SK-N-SH (cell line): Measurements from ENCODE around the gene AGBL4. TPM values are rescaled to one million over a fixed set of nuclear protein-coding genes. Genes with fewer than 3 reads are reported as not detected.

ENCODE experiments used
- CTCF ChIA-PET: fragments of 300-600, 350-600 bp; formaldehyde crosslinking; extraction: SDS; loops from one replicate; lab custom pipeline; 2021; lab: Yijun Ruan, JAX
- POLR2A ChIA-PET: fragments of 350-600 bp; sonication (Branson Sonifier 250); formaldehyde crosslinking; extraction: SDS; loops from one replicate; lab custom pipeline; 2020; ENCODE audit warnings: antibody characterized with exemption, inconsistent platforms; lab: Yijun Ruan, JAX
- DNase-seq: peaks from one replicate; pipeline ENCODE4 v3.0.0; 2012
- H2AFZ ChIP-seq: fragments of 200-600 bp; sonication (generic); 2 replicates; pipeline ENCODE4 v1.8.1; 2016; ENCODE audit warnings: antibody characterized with exemption, mild to moderate bottlenecking, low read depth
- H3F3A ChIP-seq: fragments of 200-600 bp; sonication (generic); replicated peaks from 2 replicates; pipeline ENCODE3; 2016; ENCODE audit warnings: antibody characterized with exemption, mild to moderate bottlenecking; ENCODE audit not compliant: insufficient read depth
- H3K27ac ChIP-seq, 2 experiments: fragments of 200-500 bp in 1 of 2; fragments of 200-600 bp in 1 of 2; sonication (Bioruptor generic) in 1 of 2; sonication (generic), shearing (Covaris generic) in 1 of 2; 2 replicates each; pipeline versions ENCODE4 v1.5.1 to v1.6.1; 2014 to 2016; ENCODE audit warnings: low read depth in 2 of 2, inconsistent platforms in 1 of 2, low read length in 1 of 2, mild to moderate bottlenecking in 1 of 2, mixed read lengths in 1 of 2
- H3K27me3 ChIP-seq: fragments of 200-600 bp; sonication (generic), shearing (Covaris generic); 2 replicates; pipeline ENCODE4 v1.6.1; 2016; ENCODE audit warnings: mixed run types; ENCODE audit not compliant: insufficient read depth
- H3K36me3 ChIP-seq, 2 experiments: fragments of 200-500 bp in 1 of 2; fragments of 200-600 bp in 1 of 2; sonication (Bioruptor generic) in 1 of 2; sonication (generic) in 1 of 2; replicated peaks in 1 of 2; 2 replicates each; pipeline versions ENCODE3 to v1.5.1; 2014 to 2016; ENCODE audit warnings: low read length in 1 of 2, mild to moderate bottlenecking in 1 of 2; ENCODE audit not compliant: insufficient read depth in 2 of 2, control insufficient read depth in 1 of 2
- H3K4me1 ChIP-seq, 2 experiments: fragments of 200-500 bp in 1 of 2; fragments of 200-600 bp in 1 of 2; sonication (Bioruptor generic) in 1 of 2; sonication (generic), shearing (Covaris generic) in 1 of 2; 2 replicates each; pipeline versions ENCODE4 v1.5.1 to v1.6.1; 2014 to 2016; ENCODE audit warnings: low read depth in 1 of 2, low read length in 1 of 2, mixed run types in 1 of 2; ENCODE audit not compliant: insufficient read depth in 2 of 2, control insufficient read depth in 1 of 2
- H3K4me2 ChIP-seq: fragments of 200-600 bp; sonication (generic), shearing (Covaris generic); 2 replicates; pipeline ENCODE4 v1.6.1; 2017; ENCODE audit warnings: mixed run types
- H3K4me3 ChIP-seq, 2 experiments: fragments of 200-500 bp in 1 of 2; fragments of 200-600 bp in 1 of 2; sonication (Bioruptor generic) in 1 of 2; sonication (generic), shearing (Covaris generic) in 1 of 2; 2 replicates each; pipeline versions ENCODE4 v1.5.1 to v1.8.1; 2014 to 2016; ENCODE audit warnings: low read depth in 2 of 2, inconsistent platforms in 1 of 2, low read length in 1 of 2, mild to moderate bottlenecking in 1 of 2, mixed read lengths in 1 of 2, moderate library complexity in 1 of 2
- H3K79me2 ChIP-seq: fragments of 200-600 bp; sonication (generic); 2 replicates; pipeline ENCODE4 v1.8.1; 2017; ENCODE audit warnings: mild to moderate bottlenecking; ENCODE audit not compliant: insufficient read depth
- H3K9ac ChIP-seq: fragments of 200-600 bp; sonication (generic); 2 replicates; pipeline ENCODE4 v1.6.1; 2017; ENCODE audit warnings: mixed run types
- H3K9me2 ChIP-seq: fragments of 200-600 bp; sonication (generic); 2 replicates; pipeline ENCODE4 v1.6.1; 2017; ENCODE audit warnings: mixed run types
- H3K9me3 ChIP-seq: fragments of 200-600 bp; sonication (generic); 2 replicates; pipeline ENCODE4 v1.6.1; 2017; ENCODE audit warnings: mixed run types, mild to moderate bottlenecking, moderate library complexity
- H4K20me1 ChIP-seq: fragments of 200-600 bp; sonication (generic); 2 replicates; pipeline ENCODE4 v1.6.1; 2017; ENCODE audit warnings: mild to moderate bottlenecking, mixed run types; ENCODE audit not compliant: insufficient read depth
- CHD2 ChIP-seq: fragments of 150-350 bp; IDR thresholded peaks from 2 replicates; pipeline ENCODE4 v1.6.1; 2018; ENCODE audit warnings: low read length; ENCODE audit not compliant: partially characterized antibody
- ELF1 ChIP-seq: IDR thresholded peaks from 2 replicates; pipeline ENCODE4 v1.4.0; 2012
- EP300 ChIP-seq, 2 experiments: IDR thresholded peaks; 2 replicates each; pipeline versions ENCODE4 v1.4.0 to v1.6.1; 2012; ENCODE audit warnings: borderline replicate concordance in 1 of 2, low read depth in 1 of 2, low read length in 1 of 2
- FOXM1 ChIP-seq: IDR thresholded peaks from 2 replicates; pipeline ENCODE4 v1.4.0; 2012; ENCODE audit warnings: low read depth, mild to moderate bottlenecking
- GABPA ChIP-seq: IDR thresholded peaks from 2 replicates; pipeline ENCODE4 v1.4.0; 2012; ENCODE audit warnings: low read depth, mild to moderate bottlenecking
- MEF2A ChIP-seq: IDR thresholded peaks from 2 replicates; pipeline ENCODE4 v1.4.0; 2012; ENCODE audit warnings: low read depth, borderline replicate concordance
- MXI1 ChIP-seq: IDR thresholded peaks from 2 replicates; pipeline ENCODE4 v1.6.1; 2012; ENCODE audit warnings: mild to moderate bottlenecking, low read depth, low read length, improper control_type of control experiment
- NFIC ChIP-seq: IDR thresholded peaks from 2 replicates; pipeline ENCODE4 v1.4.0; 2012; ENCODE audit warnings: borderline replicate concordance
- RFX5 ChIP-seq: IDR thresholded peaks from 2 replicates; pipeline ENCODE4 v1.6.1; 2012; ENCODE audit warnings: mild to moderate bottlenecking, improper control_type of control experiment, low read length
- RXRA ChIP-seq: IDR thresholded peaks from 2 replicates; pipeline ENCODE4 v1.4.0; 2012; ENCODE audit warnings: low read depth, mild to moderate bottlenecking, borderline replicate concordance
- SIN3A ChIP-seq: IDR thresholded peaks from 2 replicates; pipeline ENCODE4 v1.6.1; 2012; ENCODE audit warnings: low read depth, mild to moderate bottlenecking, low read length, moderate library complexity, borderline replicate concordance
- TAF1 ChIP-seq: IDR thresholded peaks from 2 replicates; pipeline ENCODE4 v1.6.1; 2012; ENCODE audit warnings: low read depth, mild to moderate bottlenecking, low read length, moderate library complexity, borderline replicate concordance
- TCF12 ChIP-seq: IDR thresholded peaks from 2 replicates; pipeline ENCODE4 v1.4.0; 2012
- USF2 ChIP-seq: fragments of 150-350 bp; IDR thresholded peaks from 2 replicates; pipeline ENCODE4 v1.6.1; 2017; ENCODE audit warnings: antibody characterized with exemption, low read length, low read depth, borderline replicate concordance
- YY1 ChIP-seq: IDR thresholded peaks from 2 replicates; pipeline ENCODE4 v1.4.0; 2012; ENCODE audit warnings: low read depth, mild to moderate bottlenecking
- WGBS: methylation state at CpG from one replicate; pipeline ENCODE4 v1.1.6; 2017; ENCODE audit warnings: low lambda C conversion rate; 5-methylcytosine and 5-hydroxymethylcytosine counted together
- polyA plus RNA-seq, 3 experiments: library from polyadenylated mRNA; depleted of rRNA; stranded (reverse); fragments of >200 nt; gene quantifications; 2 replicates each; pipeline ENCODE4 v1.2.3, GENCODE V29; 2012
- TF ChIP-seq, protein P1 (sequence below): IDR thresholded peaks from 2 replicates; pipeline ENCODE4 v1.4.0; 2012; ENCODE audit warnings: low read depth
- TF ChIP-seq, protein P2 (sequence below): IDR thresholded peaks from 2 replicates; pipeline ENCODE4 v1.4.0; 2012; ENCODE audit warnings: low read depth, borderline replicate concordance
- TF ChIP-seq, protein P3 (sequence below): fragments of 150-350 bp; IDR thresholded peaks from 2 replicates; pipeline ENCODE4 v1.6.1; 2016; ENCODE audit warnings: mild to moderate bottlenecking, low read depth, low read length

AGBL4 gene
- polyA plus RNA-seq, 1 of the 3 experiments (the other 2 are of a cell fraction), result 0.07 TPM

GRCh38 chr1:48726139-48726538 lies 1297.6 kb downstream of the AGBL4 start:
- WGBS, result 95% methylated on average over 2 of the region's 2 CpGs

GRCh38 chr1:48725341-48726046 lies 1298.3 kb downstream of the AGBL4 start:
- Histone ChIP-seq H3F3A (no peaks in the 10 kb centered on the region), H3K9ac (no peak overlapping the region)
- WGBS, result 90% methylated on average over 5 of the region's 5 CpGs
- TF ChIP-seq CHD2, result no peak
- TF ChIP-seq TAF1, result no peak
- no peak for TF ChIP-seq EP300 (IDR thresholded peaks at IDR 0.05; ENCODE audit: borderline replicate concordance in 1 of 2, low read depth in 1 of 2, low read length in 1 of 2)
- TF ChIP-seq, protein P1, sequence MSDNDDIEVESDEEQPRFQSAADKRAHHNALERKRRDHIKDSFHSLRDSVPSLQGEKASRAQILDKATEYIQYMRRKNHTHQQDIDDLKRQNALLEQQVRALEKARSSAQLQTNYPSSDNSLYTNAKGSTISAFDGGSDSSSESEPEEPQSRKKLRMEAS, result no peak
- TF ChIP-seq RFX5, result no peak
- no peak for TF ChIP-seq RXRA
- no peak for TF ChIP-seq SIN3A
- TF ChIP-seq GABPA, result no peak
- TF ChIP-seq ELF1, result no peak
- TF ChIP-seq, all 33 proteins: peak for 0
- Histone ChIP-seq H3K27me3 (no peaks in the 10 kb centered on the region), H4K20me1 (no peaks in the 10 kb centered on the region), H3K27ac (no peak overlapping the region), H3K4me3 (no peak overlapping the region), H3K9me2 (no peaks in the 10 kb centered on the region), H3K36me3 (peaks cover 0 to 27% of the 10 kb centered on the region in 2 experiments), H3K4me2 (no peak overlapping the region), H3K79me2 (no peaks in the 10 kb centered on the region), H3K4me1 (no peaks in the 10 kb centered on the region), H3K9me3 (no peaks in the 10 kb centered on the region), H2AFZ (no peak overlapping the region)
- CTCF ChIA-PET, result interaction anchor here (1.5 kb wide), 3 partner anchors 11 to 28 kb away, joined by 3 to 4 read pairs (median 4); no protein-coding TSS in a partner anchor
- POLR2A ChIA-PET, result no interaction called here
- DNase-seq, result no peak

More at GRCh38 chr1:48726139-48726538, 1297.6 kb downstream of the AGBL4 start:
- Histone ChIP-seq H4K20me1 (no peaks in the 10 kb centered on the region), H3K27me3 (no peaks in the 10 kb centered on the region), H3K4me2 (no peak overlapping the region), H3K4me1 (no peaks in the 10 kb centered on the region), H3F3A (no peaks in the 10 kb centered on the region), H3K9ac (no peak overlapping the region), H3K9me3 (no peaks in the 10 kb centered on the region), H3K27ac (no peak overlapping the region), H3K79me2 (no peaks in the 10 kb centered on the region), H3K9me2 (no peaks in the 10 kb centered on the region), H2AFZ (no peak overlapping the region), H3K36me3 (peaks cover 0 to 33% of the 10 kb centered on the region in 2 experiments), H3K4me3 (no peak overlapping the region)
- POLR2A ChIA-PET, result no interaction called here
- no peak for TF ChIP-seq MXI1
- TF ChIP-seq NFIC, result no peak
- no peak for TF ChIP-seq ELF1
- no peak for TF ChIP-seq EP300 (IDR thresholded peaks at IDR 0.05; ENCODE audit: borderline replicate concordance in 1 of 2, low read depth in 1 of 2, low read length in 1 of 2)
- no peak for TF ChIP-seq FOXM1
- no peak for TF ChIP-seq TCF12
- TF ChIP-seq YY1, result no peak
- TF ChIP-seq, protein P2, sequence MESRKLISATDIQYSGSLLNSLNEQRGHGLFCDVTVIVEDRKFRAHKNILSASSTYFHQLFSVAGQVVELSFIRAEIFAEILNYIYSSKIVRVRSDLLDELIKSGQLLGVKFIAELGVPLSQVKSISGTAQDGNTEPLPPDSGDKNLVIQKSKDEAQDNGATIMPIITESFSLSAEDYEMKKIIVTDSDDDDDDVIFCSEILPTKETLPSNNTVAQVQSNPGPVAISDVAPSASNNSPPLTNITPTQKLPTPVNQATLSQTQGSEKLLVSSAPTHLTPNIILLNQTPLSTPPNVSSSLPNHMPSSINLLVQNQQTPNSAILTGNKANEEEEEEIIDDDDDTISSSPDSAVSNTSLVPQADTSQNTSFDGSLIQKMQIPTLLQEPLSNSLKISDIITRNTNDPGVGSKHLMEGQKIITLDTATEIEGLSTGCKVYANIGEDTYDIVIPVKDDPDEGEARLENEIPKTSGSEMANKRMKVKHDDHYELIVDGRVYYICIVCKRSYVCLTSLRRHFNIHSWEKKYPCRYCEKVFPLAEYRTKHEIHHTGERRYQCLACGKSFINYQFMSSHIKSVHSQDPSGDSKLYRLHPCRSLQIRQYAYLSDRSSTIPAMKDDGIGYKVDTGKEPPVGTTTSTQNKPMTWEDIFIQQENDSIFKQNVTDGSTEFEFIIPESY, result no peak
- no peak for TF ChIP-seq USF2
- TF ChIP-seq, protein P3, sequence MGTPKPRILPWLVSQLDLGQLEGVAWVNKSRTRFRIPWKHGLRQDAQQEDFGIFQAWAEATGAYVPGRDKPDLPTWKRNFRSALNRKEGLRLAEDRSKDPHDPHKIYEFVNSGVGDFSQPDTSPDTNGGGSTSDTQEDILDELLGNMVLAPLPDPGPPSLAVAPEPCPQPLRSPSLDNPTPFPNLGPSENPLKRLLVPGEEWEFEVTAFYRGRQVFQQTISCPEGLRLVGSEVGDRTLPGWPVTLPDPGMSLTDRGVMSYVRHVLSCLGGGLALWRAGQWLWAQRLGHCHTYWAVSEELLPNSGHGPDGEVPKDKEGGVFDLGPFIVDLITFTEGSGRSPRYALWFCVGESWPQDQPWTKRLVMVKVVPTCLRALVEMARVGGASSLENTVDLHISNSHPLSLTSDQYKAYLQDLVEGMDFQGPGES, result no peak
- TF ChIP-seq MEF2A, result no peak
- DNase-seq, result no peak
- CTCF ChIA-PET, result interaction anchor here (1.5 kb wide), 3 partner anchors 11 to 29 kb away, joined by 3 to 4 read pairs (median 4); no protein-coding TSS in a partner anchor
